RWPE1 (cell line): ENCODE results near the gene PDE8B.

Source experiments
- CTCF ChIA-PET: fragments of 350-600 bp; sonication (Branson Sonifier 250); formaldehyde crosslinking; extraction: SDS; loops from one replicate; lab custom pipeline; 2021; lab: Yijun Ruan, JAX
- POLR2A ChIA-PET: fragments of 400-600 bp; formaldehyde crosslinking; extraction: SDS; loops from one replicate; lab custom pipeline; 2020; ENCODE audit warnings: antibody characterized with exemption; ENCODE audit not compliant: low non-redundant PET; lab: Yijun Ruan, JAX
- DNase-seq: peaks from one replicate; pipeline ENCODE4 v3.0.0; 2012; ENCODE audit warnings: low spot score
- H3K27ac ChIP-seq: fragments of 450-650 bp; 2 replicates; pipeline ENCODE4 v1.5.1; 2017
- TF ChIP-seq, protein P1 (sequence below): fragments of 450-650 bp; conservative IDR thresholded peaks from 2 replicates; pipeline ENCODE4 v1.5.1; 2017; ENCODE audit warnings: low read depth, mild to moderate bottlenecking

The PDE8B gene

DNA sequence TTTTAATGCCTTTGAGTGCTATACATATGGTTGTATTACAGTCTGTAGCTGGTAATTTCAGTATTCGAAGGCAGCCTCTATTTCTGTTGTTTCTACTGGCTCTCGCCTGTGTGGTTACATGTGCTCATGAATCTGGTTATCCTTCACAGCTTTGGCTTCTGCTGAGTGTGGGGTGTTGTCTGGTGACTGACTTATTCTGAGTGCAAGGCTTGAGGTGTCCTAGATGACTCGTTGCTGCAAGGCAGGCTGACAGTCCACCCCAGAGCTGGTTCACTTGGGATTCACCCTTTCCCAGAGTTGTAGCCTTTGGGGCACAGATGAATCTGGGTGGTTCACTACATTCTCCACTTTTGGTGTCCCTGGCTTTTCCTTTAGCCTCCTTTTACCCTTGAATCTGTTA lies 41.4 kb downstream of the PDE8B start:
- POLR2A ChIA-PET, result no interaction called here
- TF ChIP-seq, protein P1, sequence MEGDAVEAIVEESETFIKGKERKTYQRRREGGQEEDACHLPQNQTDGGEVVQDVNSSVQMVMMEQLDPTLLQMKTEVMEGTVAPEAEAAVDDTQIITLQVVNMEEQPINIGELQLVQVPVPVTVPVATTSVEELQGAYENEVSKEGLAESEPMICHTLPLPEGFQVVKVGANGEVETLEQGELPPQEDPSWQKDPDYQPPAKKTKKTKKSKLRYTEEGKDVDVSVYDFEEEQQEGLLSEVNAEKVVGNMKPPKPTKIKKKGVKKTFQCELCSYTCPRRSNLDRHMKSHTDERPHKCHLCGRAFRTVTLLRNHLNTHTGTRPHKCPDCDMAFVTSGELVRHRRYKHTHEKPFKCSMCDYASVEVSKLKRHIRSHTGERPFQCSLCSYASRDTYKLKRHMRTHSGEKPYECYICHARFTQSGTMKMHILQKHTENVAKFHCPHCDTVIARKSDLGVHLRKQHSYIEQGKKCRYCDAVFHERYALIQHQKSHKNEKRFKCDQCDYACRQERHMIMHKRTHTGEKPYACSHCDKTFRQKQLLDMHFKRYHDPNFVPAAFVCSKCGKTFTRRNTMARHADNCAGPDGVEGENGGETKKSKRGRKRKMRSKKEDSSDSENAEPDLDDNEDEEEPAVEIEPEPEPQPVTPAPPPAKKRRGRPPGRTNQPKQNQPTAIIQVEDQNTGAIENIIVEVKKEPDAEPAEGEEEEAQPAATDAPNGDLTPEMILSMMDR, result no peak
- H3K27ac ChIP-seq, result no peak overlapping the region
- DNase-seq, result no peak
- CTCF ChIA-PET, result no interaction called here

DNA sequence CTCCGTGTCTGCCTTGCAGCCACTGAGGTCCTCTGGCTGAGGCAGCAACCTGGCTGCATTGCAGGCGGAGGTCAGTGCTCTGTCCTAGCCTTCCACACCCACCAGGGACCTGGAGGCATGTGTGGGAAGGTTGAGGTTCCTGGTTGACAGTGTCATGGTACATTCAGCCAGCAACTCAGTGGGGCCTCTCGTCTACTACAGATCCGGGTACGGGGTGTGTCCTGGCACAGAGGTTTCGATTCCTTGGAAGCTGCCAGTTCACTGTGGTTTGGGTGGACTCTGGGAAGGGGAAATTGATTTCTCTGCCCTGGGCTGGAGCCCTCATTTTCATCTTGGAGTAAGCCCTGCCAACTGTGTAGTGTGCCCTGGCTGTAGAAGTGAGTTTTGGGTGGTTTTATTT lies 45.1 kb downstream of the PDE8B start:
- TF ChIP-seq, protein P1, result no peak
- H3K27ac ChIP-seq, result no peak overlapping the region
- ChIA-PET POLR2A (no interaction called here), CTCF (no interaction called here)
- DNase-seq, result no peak

DNA sequence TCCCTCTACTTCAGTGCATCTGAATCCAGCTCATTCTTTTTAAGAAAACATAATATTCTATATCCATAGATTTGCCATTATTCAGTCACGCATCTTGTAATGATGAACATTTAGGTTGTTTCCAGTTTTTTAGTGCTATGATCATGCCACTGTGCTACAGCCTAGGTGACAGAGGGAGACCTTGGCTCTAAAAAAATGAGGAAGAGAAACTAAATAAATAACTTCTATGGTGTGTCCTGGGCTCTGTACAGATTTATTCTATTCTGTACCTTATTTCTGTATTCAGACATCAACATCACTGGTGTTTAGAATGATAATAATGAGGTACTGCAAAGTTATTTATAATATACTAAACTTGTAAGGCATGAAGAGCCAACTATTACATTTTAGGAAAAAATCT lies 45.9 kb downstream of the PDE8B start:
- no peak overlapping the region for H3K27ac ChIP-seq
- TF ChIP-seq, protein P1, result no peak
- no peak for DNase-seq
- ChIA-PET POLR2A (no interaction called here), CTCF (no interaction called here)

DNA sequence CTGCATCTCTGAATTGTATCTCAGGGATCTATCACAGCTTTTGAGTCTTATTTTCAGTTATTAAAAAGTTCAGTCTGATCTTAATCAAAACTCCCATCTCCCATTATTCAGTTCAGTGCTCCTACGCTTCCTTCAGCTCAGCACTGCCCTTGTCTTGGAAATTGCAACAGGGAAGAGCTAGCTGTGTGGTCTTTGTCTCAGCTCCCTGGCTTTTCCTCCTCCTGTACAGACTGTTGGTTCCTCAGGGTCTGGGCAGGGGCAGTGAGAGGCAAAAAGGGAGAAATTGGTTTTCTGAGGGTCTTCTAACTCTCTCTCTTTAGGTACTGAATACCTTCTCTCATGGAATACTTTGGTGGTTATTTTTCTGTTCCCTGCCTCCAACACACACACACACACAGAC lies 48.2 kb downstream of the PDE8B start:
- DNase-seq, result no peak
- CTCF ChIA-PET, result no interaction called here
- POLR2A ChIA-PET, result no interaction called here
- no peak overlapping the region for H3K27ac ChIP-seq
- TF ChIP-seq, protein P1, result no peak

DNA sequence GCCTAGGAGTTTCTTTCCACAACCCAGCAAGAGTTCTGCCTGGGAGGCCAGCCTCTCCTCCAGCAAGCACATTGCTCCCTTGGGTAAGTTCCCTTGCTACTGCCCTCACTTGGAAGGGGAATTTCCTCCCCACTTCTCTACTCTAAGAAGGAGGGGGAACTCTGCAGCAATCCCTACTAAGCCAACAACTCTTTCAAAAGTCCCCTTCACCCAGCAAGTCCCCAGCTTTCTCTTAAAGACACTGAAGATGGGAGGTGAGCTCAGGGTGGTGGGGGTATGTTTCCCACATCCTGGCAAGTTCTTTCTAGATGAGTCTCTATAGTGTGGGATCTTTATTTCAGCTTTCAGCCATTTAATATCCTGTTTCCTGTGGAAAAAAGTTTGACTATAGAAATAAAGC lies 49.0 kb downstream of the PDE8B start:
- ChIA-PET CTCF (interaction anchor here (0.5 to 0.6 kb wide), 2 partner anchors 63 to 115 kb away, joined by 3 to 4 read pairs; no protein-coding TSS in a partner anchor), POLR2A (no interaction called here)
- DNase-seq, result no peak
- TF ChIP-seq, protein P1, result no peak
- H3K27ac ChIP-seq, result no peak overlapping the region

DNA sequence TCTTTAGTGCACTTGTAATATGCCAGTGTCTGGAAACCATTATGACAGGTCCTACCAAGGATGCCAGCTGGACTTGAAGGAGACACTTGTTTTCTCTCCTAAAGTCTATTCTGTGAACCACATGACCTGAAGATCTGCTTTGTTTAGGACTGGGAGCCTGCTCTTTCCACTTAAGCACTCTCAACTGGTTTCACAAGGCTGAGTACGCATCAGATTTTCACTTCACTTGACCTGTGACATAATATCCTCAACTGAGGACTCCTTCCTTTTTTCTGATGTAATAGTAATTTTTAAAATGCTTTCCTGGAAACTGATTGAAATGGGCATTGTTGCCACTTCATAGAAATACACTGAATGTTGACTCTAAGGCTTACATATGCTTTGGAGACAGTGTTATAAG lies 52.2 kb downstream of the PDE8B start:
- ChIA-PET CTCF (no interaction called here), POLR2A (no interaction called here)
- TF ChIP-seq, protein P1, result no peak
- no peak overlapping the region for H3K27ac ChIP-seq
- DNase-seq, result no peak

- ChIA-PET CTCF (no interaction called here), POLR2A (no interaction called here)
- DNase-seq, result no peak
- TF ChIP-seq, protein P1, result no peak
- H3K27ac ChIP-seq, result no peak overlapping the region
Measured at GRCh38 chr5:77266291-77266690, 55.8 kb downstream of the PDE8B start.
